HG03469 (cell line): ENCODE measurements around the gene KRTAP5-3.
"Not testable (repeated sequence)": the region's sequence is repeated elsewhere in the genome, so short reads cannot be mapped to it uniquely, and the experiment has no call there.

Experiments
- ATAC-seq: cut with Tn5 transposase; IDR thresholded peaks from one replicate; pipeline ENCODE4 v1.9.1; 2021; ENCODE audit warnings: mild to moderate bottlenecking, moderate library complexity, moderate number of reproducible peaks; ENCODE audit not compliant: unreplicated experiment

KRTAP5-3 gene

GRCh38 chr11:1608363-1608762 lies at the start of gene KRTAP5-3:
KRTAP5-3 (minus strand) TSS chr11:1608463; CDS start chr11:1608385, 78 bp downstream.
- ATAC-seq: no peak

GRCh38 chr11:1656670-1657069 lies 48.4 kb upstream of the KRTAP5-3 start:
- ATAC-seq: no peak

GRCh38 chr11:1656061-1656441 lies 47.8 kb upstream of the KRTAP5-3 start:
- ATAC-seq: no peak

- no peak for ATAC-seq
Measured at GRCh38 chr11:1655168-1656060, 47.2 kb upstream of the KRTAP5-3 start.

- no peak for ATAC-seq
Measured at GRCh38 chr11:1654388-1655167, 46.3 kb upstream of the KRTAP5-3 start.

GRCh38 chr11:1653541-1654387 lies 45.5 kb upstream of the KRTAP5-3 start:
- no peak for ATAC-seq

GRCh38 chr11:1652771-1653540 lies 44.7 kb upstream of the KRTAP5-3 start:
- no peak for ATAC-seq

GRCh38 chr11:1652442-1652770 lies 44.1 kb upstream of the KRTAP5-3 start:
- ATAC-seq: no peak

GRCh38 chr11:1652026-1652425 lies 43.8 kb upstream of the KRTAP5-3 start:
- no peak for ATAC-seq

GRCh38 chr11:1651411-1651980 lies 43.2 kb upstream of the KRTAP5-3 start:
- no peak for ATAC-seq

GRCh38 chr11:1650918-1651262 lies 42.6 kb upstream of the KRTAP5-3 start:
- no peak for ATAC-seq

GRCh38 chr11:1650034-1650917 lies 42.0 kb upstream of the KRTAP5-3 start:
- no peak for ATAC-seq

GRCh38 chr11:1648653-1649420 lies 40.6 kb upstream of the KRTAP5-3 start:
- no peak for ATAC-seq

- no peak for ATAC-seq
Measured at GRCh38 chr11:1647901-1648652, 39.8 kb upstream of the KRTAP5-3 start.

- not testable (repeated sequence) for ATAC-seq
Measured at GRCh38 chr11:1646540-1646939, 38.3 kb upstream of the KRTAP5-3 start.

GRCh38 chr11:1645357-1645821 lies 37.1 kb upstream of the KRTAP5-3 start:
- ATAC-seq: no peak

- no peak for ATAC-seq
Measured at GRCh38 chr11:1644601-1645356, 36.5 kb upstream of the KRTAP5-3 start.
